GM23248 (cell line): ENCODE data around the gene TYROBP. TPM values are rescaled to one million over a fixed set of nuclear protein-coding genes. Genes with fewer than 3 reads are reported as not detected.

Experiments used
- DNase-seq: peaks from one replicate; pipeline ENCODE4 v3.0.0-alpha.2; 2015
- H2AFZ ChIP-seq: fragments of 200-600 bp; sonication (generic); 2 replicates; pipeline ENCODE4 v1.6.1; 2016; ENCODE audit warnings: antibody characterized with exemption
- H3F3A ChIP-seq: fragments of 200-600 bp; sonication (generic); 2 replicates; pipeline ENCODE4 v1.6.1; 2016; ENCODE audit warnings: mild to moderate bottlenecking, antibody characterized with exemption, mixed run types; ENCODE audit not compliant: insufficient read depth
- H3K27ac ChIP-seq: fragments of 200-600 bp; sonication (generic); 2 replicates; pipeline ENCODE4 v1.5.1; 2016; ENCODE audit warnings: mild to moderate bottlenecking
- H3K27me3 ChIP-seq: fragments of 200-600 bp; sonication (generic); replicated peaks from 2 replicates; pipeline ENCODE4 v1.6.1; 2016; ENCODE audit warnings: mild to moderate bottlenecking; ENCODE audit not compliant: insufficient read depth
- H3K36me3 ChIP-seq: fragments of 200-600 bp; sonication (generic); 2 replicates; pipeline ENCODE4 v1.6.1; 2016; ENCODE audit warnings: low read depth, mild to moderate bottlenecking
- H3K4me1 ChIP-seq: fragments of 200-600 bp; sonication (generic); 2 replicates; pipeline ENCODE4 v1.6.1; 2016; ENCODE audit warnings: mild to moderate bottlenecking; ENCODE audit not compliant: insufficient read depth
- H3K4me2 ChIP-seq: fragments of 200-600 bp; sonication (generic); one replicate; pipeline ENCODE4 v1.6.1; 2016; ENCODE audit warnings: mild to moderate bottlenecking; ENCODE audit not compliant: unreplicated experiment
- H3K4me3 ChIP-seq: fragments of 200-600 bp; sonication (generic); 2 replicates; pipeline ENCODE4 v1.5.1; 2016; ENCODE audit warnings: mild to moderate bottlenecking
- H3K79me2 ChIP-seq: fragments of 200-600 bp; sonication (generic); 2 replicates; pipeline ENCODE4 v1.6.1; 2016; ENCODE audit warnings: mild to moderate bottlenecking; ENCODE audit not compliant: insufficient read depth
- H3K9ac ChIP-seq: fragments of 200-600 bp; sonication (generic); 2 replicates; pipeline ENCODE4 v1.6.1; 2016; ENCODE audit warnings: mild to moderate bottlenecking
- H3K9me2 ChIP-seq: fragments of 200-600 bp; sonication (generic); 2 replicates; pipeline ENCODE4 v1.6.1; 2016; ENCODE audit warnings: mixed run types, mild to moderate bottlenecking, moderate library complexity; ENCODE audit not compliant: insufficient read depth
- H3K9me3 ChIP-seq: fragments of 200-600 bp; sonication (generic); one replicate; pipeline ENCODE4 v1.6.1; 2017; ENCODE audit warnings: low read depth
- H4K20me1 ChIP-seq: fragments of 200-600 bp; sonication (generic); 2 replicates; pipeline ENCODE4 v1.6.0; 2016; ENCODE audit not compliant: insufficient read depth
- EZH2 ChIP-seq: fragments of 200-600 bp; sonication (generic); IDR thresholded peaks from 2 replicates; pipeline ENCODE4 v1.6.1; 2018; ENCODE audit warnings: antibody characterized with exemption, mild to moderate bottlenecking; ENCODE audit not compliant: insufficient read depth, poor library complexity, severe bottlenecking
- EZH2phosphoT487 ChIP-seq: fragments of 200-600 bp; sonication (generic); IDR thresholded peaks from 2 replicates; pipeline ENCODE4 v1.6.1; 2018; ENCODE audit warnings: antibody characterized with exemption, moderate library complexity, mild to moderate bottlenecking, low read depth; ENCODE audit not compliant: insufficient read depth
- WGBS, 2 experiments: methylation state at CpG; one replicate each; pipeline ENCODE4 v1.1.6; 2015 to 2017; ENCODE audit warnings: low lambda C conversion rate in 2 of 2, low coverage in 1 of 2; ENCODE audit errors: missing lambda C conversion rate in 2 of 2; 5-methylcytosine and 5-hydroxymethylcytosine counted together
- in situ Hi-C: fragments of 300-500 bp; cut with MboI; formaldehyde crosslinking; loops from 2 replicates; pipeline ENCODE4 v1.15.0; 2020
- polyA plus RNA-seq: library from polyadenylated mRNA; unstranded; fragments of >200 nt; fragmentation: Nextera tagmentation; extraction: Ambion mirVana; gene quantifications from 2 replicates; pipeline ENCODE4 v1.2.1, GENCODE V29; 2016
- total RNA-seq: library from RNA; depleted of rRNA; stranded (reverse); fragments of >200 nt; shearing (Covaris generic); gene quantifications from 2 replicates; pipeline ENCODE4 v1.2.3, GENCODE V29; 2014

The TYROBP gene
- total and polyA plus RNA-seq, 2 experiments from 2014 or later = not detected

- no peaks in the 10 kb centered on the region for H3F3A ChIP-seq
- H3K9ac ChIP-seq = no peak overlapping the region
- no peaks in the 10 kb centered on the region for H3K4me1 ChIP-seq
- H4K20me1 ChIP-seq = no peaks in the 10 kb centered on the region
- H3K4me2 ChIP-seq = no peak overlapping the region
- DNase-seq = no peak
- WGBS, 2 experiments = 89 to 92% methylated on average over 4 of the region's 4 CpGs
- H3K9me3 ChIP-seq = no peaks in the 10 kb centered on the region
- H3K27me3 ChIP-seq = no peaks in the 10 kb centered on the region
- in situ Hi-C loops = no loop called here
- H3K79me2 ChIP-seq = no peaks in the 10 kb centered on the region
- no peak overlapping the region for H2AFZ ChIP-seq
- no peak overlapping the region for H3K27ac ChIP-seq
- H3K9me2 ChIP-seq = no peaks in the 10 kb centered on the region
- TF ChIP-seq EZH2phosphoT487 = no peak
- TF ChIP-seq EZH2 = no peak
- H3K4me3 ChIP-seq = no peak overlapping the region
- no peaks in the 10 kb centered on the region for H3K36me3 ChIP-seq
Observed at GRCh38 chr19:35946203-35946602, 38.1 kb upstream of the TYROBP start.

GRCh38 chr19:35945121-35945790 is 37.2 kb upstream of the TYROBP start:
- Histone ChIP-seq H3K79me2 (no peaks in the 10 kb centered on the region), H3K4me1 (no peaks in the 10 kb centered on the region), H2AFZ (no peak overlapping the region), H3F3A (no peaks in the 10 kb centered on the region), H3K27me3 (no peaks in the 10 kb centered on the region), H3K36me3 (no peaks in the 10 kb centered on the region), H3K4me2 (no peak overlapping the region), H3K27ac (no peak overlapping the region), H3K4me3 (no peak overlapping the region), H3K9me2 (no peaks in the 10 kb centered on the region), H3K9ac (no peak overlapping the region), H3K9me3 (no peaks in the 10 kb centered on the region), H4K20me1 (no peaks in the 10 kb centered on the region)
- in situ Hi-C loops = no loop called here
- WGBS, 2 experiments = 82% methylated on average over 11 of the region's 11 CpGs
- TF ChIP-seq EZH2phosphoT487 (no peak), EZH2 (no peak)
- DNase-seq = no peak

- Histone ChIP-seq H3K9me3 (no peaks in the 10 kb centered on the region), H3K27me3 (no peaks in the 10 kb centered on the region), H2AFZ (no peak overlapping the region), H3K9ac (no peak overlapping the region), H3K9me2 (no peaks in the 10 kb centered on the region), H3K4me2 (no peak overlapping the region), H3K36me3 (no peaks in the 10 kb centered on the region), H3K4me3 (no peak overlapping the region), H3F3A (no peaks in the 10 kb centered on the region), H3K27ac (no peak overlapping the region), H4K20me1 (no peaks in the 10 kb centered on the region), H3K4me1 (no peaks in the 10 kb centered on the region), H3K79me2 (no peaks in the 10 kb centered on the region)
- WGBS, 2 experiments = 88 to 93% methylated on average over 34 to 52 of the region's 52 CpGs
- TF ChIP-seq EZH2phosphoT487 = no peak
- no peak for TF ChIP-seq EZH2
- no peak for DNase-seq
- in situ Hi-C loops = no loop called here
Observed at GRCh38 chr19:35944556-35944955, 36.5 kb upstream of the TYROBP start.

- Histone ChIP-seq H3K27me3 (no peaks in the 10 kb centered on the region), H3K4me2 (no peak overlapping the region), H3F3A (no peaks in the 10 kb centered on the region), H2AFZ (no peak overlapping the region), H3K27ac (no peak overlapping the region), H3K36me3 (no peaks in the 10 kb centered on the region), H4K20me1 (no peaks in the 10 kb centered on the region), H3K4me3 (no peak overlapping the region), H3K79me2 (no peaks in the 10 kb centered on the region), H3K9me2 (no peaks in the 10 kb centered on the region), H3K9ac (no peak overlapping the region), H3K9me3 (no peaks in the 10 kb centered on the region), H3K4me1 (no peaks in the 10 kb centered on the region)
- DNase-seq = no peak
- TF ChIP-seq EZH2phosphoT487 (no peak), EZH2 (no peak)
- WGBS, 2 experiments = 85 to 91% methylated on average over 9 of the region's 9 CpGs
- in situ Hi-C loops = no loop called here
Observed at GRCh38 chr19:35943321-35944301, 35.5 kb upstream of the TYROBP start.
